GM21367 (cell line): ENCODE data around the gene ZP3.
A peak's percentile ranks its signal among the peaks of the same experiment; 100 is the strongest.
"Not testable (repeated sequence)": the region's sequence is repeated elsewhere in the genome, so short reads cannot be mapped to it uniquely, and the experiment has no call there.

Experiments
- ATAC-seq: cut with Tn5 transposase; IDR thresholded peaks from one replicate; pipeline ENCODE4 v1.9.1; 2021; ENCODE audit not compliant: unreplicated experiment

ZP3 gene

DNA sequence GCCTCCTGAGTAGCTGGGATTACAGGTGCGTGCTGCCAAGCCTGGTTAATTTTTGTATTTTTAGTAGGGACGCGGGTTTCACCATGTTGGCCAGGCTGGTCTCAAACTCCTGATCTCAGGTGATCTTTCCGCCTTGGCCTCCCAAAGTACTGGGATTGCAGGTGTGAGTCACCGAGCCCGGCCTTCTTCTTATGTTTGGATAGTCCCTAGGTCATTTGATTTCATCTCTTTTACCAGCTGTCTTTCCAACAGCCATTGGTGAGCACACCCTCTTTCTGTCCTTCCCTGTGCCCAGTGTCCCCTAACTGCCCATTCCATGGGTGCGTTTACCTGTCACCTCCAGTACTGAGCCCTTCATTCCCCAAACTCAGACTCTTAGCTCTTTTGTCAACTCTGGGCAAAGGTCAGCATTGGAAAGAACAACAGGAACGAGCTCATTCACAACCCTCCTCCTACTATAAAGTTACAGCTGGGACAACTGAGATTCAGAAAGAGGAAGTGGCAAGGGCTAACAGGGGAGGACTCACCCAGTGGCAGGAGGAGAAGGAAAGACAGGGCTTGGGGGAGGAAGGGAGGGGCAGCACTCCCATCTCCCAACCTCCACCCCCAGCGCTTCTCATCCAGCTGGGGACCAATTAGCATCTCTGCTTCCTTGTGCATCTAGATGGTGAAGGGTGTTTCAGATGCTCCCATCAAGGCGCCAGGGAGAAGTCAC, 20.8 kb upstream of the ZP3 start:
- no peak for ATAC-seq

DNA sequence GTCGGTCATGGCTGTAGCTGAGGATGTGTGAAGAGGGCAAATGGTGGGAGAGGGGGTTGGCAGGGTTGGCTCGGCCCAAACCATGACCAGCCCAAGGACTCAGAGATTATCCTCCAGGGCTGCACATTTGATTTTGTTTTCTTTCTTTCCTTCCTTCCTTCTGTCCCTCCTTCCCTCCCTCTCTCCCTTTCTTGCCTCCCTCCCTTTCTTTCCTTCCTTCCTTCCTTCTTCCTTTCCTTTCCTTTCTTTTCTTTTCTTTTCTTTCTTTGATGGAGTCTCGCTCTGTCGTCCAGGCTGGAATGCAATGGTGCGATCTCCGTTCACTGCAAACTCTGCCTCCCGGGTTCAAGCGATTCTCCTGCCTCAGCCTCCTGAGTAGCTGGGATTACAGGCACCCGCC, 19.0 kb upstream of the ZP3 start:
- no peak for ATAC-seq

DNA sequence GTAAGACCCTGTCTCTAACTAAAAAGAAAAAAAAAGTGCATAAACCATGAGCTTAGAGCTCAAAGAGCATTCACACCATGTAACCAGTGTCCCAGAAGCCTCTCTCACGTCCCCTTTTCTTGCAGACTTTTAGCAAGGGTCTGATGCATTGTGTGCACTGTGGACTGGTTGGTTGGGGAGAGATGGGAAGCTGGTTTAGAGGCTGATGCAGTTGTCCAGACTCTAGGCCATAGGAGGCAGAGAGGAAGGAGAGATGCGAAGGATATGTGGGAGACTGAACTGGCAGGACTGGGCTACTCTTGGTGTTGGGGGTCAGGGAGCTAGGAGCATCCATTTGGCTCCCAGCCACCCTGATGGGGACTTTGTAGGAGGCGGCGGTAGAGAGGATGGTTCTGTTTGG, 17.0 kb upstream of the ZP3 start:
- ATAC-seq = no peak

DNA sequence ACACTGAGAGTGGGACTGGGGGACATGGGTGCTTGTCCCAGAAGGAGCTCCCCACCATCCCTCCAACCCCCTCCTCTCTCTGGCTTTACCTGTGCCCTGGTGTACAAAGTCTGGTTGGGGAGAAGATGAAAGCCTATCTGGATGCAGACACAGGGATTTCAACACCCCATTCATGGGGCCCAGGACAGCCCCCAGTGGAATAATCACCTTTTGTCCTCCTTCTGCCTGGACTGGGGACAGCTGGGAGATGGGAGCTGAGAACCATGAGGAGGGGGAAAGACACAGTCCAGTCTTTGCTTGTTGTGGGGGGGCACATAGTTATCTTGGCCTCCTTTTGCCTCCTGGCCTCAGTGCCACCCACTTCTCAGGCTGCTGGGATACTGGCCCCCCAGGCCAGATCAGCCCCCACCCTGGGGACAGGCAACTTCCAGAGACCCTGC, 16.6 kb upstream of the ZP3 start:
- no peak for ATAC-seq

GRCh38 chr7:76409537-76409936, 15.2 kb upstream of the ZP3 start, which contains the start of gene SSC4D:
SSC4D (minus strand) TSS chr7:76409697; CDS start chr7:76404439, 5,258 bp downstream.
- no peak for ATAC-seq

DNA sequence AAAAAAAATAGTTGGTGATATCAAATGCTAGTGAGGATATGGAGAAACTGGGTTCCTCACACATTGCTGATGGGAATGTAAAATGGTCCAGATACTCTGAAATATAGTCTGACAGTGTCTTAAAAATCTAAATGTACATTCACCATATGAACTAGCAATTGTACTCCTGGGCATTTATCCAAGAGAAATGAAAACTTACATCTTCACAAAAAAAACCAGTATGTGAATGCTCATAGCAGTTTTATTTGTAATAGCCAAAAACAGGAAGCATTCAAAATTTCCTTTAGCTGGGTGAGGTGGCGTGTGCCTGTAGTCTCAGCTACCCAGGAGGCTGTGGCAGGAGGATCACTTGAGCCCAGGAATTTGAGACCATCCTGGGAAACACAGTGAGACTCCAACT, 13.1 kb upstream of the ZP3 start:
- ATAC-seq = no peak

GRCh38 chr7:76412249-76412648, 12.5 kb upstream of the ZP3 start:
- ATAC-seq = no peak

GRCh38 chr7:76417654-76418310, 7.0 kb upstream of the ZP3 start:
- ATAC-seq = not testable (repeated sequence)

DNA sequence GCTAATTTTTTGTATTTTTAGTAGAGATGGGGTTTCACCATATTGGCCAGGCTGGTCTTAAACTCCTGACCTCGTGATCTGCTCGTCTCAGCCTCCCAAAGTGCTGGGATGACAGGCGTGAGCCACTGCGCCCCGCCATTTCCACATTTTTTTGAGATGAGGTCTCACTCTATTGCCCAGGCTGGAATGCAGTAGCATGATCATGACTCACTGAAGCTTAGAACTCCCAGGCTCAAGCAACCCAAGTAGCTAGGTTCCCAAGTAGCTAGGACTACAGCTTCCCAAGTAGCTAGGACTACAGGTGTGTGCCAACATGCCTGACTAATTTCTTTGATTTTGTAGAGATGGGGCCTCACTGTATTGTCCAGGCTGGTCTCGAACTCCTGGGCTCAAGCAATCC, 3.7 kb upstream of the ZP3 start:
- ATAC-seq = not testable (repeated sequence)

DNA sequence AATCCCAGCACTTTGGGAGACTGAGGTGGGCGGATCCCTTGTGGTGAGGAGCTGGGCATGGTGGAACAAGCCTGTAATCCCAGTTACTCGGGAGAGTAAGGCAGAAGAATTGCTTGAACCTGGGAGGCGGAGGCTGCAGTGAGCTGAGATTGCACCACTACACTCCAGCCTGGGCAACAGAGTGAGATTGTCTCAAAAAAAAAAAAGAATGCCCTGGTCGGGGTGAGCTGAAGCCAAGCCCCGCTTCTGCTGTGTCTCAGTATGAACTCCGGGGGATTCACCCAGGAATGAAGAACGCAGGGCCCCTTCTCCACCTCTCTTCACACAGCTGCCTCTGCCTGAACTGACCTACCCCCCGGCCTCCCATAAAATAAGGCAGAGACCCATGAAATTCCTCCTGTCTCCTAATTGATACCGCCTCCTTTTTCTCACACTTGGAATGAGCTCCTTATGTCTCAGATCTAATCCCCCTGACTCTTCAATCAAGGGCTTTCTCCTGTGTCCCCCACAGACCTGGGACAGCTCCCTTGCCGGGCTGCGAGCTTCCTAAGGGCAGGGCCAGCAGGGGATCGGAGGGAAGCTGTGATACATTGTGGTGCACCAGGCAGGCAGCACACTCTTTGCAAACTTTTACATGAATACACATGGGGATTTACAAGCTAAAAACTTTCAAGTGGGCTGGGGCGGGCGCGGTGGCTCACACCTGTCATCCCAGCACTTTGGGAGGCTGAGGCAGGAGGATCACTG, 911 bp upstream of the ZP3 start:
- no peak for ATAC-seq

- no peak for ATAC-seq
Observed at GRCh38 chr7:76425156-76425555, 406 bp downstream of the ZP3 start.

DNA sequence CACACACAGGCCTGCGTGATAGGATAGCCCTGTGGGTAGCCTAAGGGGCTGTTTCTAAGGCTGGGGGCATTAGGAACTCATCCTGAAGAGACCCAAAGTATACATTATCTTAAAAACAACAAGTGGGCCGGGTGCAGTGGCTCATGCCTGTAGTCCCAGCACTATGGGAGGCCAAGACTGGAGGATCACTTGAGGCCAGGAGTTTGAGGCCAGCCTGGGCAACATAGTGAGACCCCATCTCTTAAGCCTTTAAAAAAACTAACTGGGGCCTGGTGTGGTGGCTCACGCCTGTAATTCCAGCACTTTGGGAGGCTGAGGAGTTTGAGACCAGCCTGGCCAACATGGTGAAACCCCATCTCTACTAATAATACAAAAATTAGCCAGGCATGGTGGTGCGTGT, 808 bp downstream of the ZP3 start:
- not testable (repeated sequence) for ATAC-seq

DNA sequence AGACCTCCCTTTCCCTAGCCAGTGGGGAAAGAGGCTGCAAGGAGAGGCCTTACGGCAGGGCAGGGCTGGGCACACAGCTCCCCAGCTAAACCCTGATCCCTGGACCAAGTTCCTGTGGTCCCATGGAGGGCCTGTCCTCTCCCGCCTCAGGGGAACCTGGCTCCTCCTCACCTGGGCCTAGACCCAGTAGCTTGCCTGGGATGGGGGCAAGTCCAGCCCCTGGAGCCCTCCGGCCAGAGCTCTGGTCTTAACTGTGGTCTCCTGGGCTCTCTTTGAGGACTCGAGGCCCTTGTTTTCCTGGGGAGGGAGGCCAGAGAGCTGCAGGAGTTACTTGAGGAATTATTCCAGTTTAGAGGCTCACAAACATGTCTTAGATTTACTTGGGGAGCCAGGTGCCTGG, 1.5 kb downstream of the ZP3 start:
- ATAC-seq = no peak

GRCh38 chr7:76427635-76428034, 2.9 kb downstream of the ZP3 start:
- no peak for ATAC-seq

GRCh38 chr7:76428149-76428823, 3.5 kb downstream of the ZP3 start:
- ATAC-seq = no peak

DNA sequence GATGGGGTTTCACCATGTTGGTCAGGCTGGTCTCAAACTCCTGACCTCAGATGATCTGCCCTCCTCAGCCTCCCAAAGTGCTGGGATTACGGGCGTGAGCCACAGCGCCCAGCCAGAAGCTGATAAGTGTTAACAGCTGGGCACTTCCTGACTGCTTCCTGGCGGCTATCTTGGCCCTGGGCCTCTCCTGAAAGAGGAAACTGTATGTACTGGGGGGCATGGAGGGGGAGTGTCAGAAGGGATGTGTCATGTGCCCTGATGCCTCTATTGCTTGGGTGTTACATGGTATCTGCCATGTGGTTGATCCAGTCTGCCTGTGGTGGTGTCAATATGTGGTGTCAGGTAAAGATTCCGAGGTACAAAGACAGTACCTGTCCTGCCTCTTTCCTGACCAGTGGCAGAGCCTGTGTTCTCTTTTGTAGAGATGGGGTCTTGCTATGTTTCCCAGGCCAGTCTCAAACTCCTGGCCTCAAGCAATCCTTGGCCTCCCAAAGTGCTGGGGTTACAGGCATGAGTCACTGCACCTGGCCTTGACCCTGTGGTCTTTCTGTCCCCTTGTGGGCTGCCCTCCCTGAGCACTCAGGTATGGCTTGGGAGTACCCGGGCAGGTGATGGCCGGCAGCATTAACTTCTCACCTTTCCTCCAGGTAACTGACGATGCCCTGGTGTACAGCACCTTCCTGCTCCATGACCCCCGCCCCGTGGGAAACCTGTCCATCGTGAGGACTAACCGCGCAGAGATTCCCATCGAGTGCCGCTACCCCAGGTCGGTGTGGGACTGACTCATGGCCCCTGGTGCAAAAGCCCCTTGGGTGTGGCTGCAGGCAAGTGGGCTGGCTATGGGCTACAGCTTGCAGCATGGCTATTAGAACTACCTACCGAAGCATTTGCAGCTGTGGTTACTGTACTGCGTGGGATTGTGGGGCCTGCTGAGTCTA, 4.4 kb downstream of the ZP3 start:
- no peak for ATAC-seq

- ATAC-seq = no peak
Observed at GRCh38 chr7:76430211-76430610, 5.5 kb downstream of the ZP3 start.

GRCh38 chr7:76430836-76431235, 6.1 kb downstream of the ZP3 start:
- no peak for ATAC-seq

GRCh38 chr7:76437873-76438272, 13.1 kb downstream of the ZP3 start:
- ATAC-seq = peak; percentile 76
